Measurements from ENCODE around the gene TMEM248. TPM values are rescaled to one million over a fixed set of nuclear protein-coding genes. Genes with fewer than 3 reads are reported as not detected.
"Not testable (repeated sequence)": the region's sequence is repeated elsewhere in the genome, so short reads cannot be mapped to it uniquely, and the experiment has no call there.

The TMEM248 gene
- total RNA-seq, 1 donor from 2014 or later, result 54.0 TPM

GRCh38 chr7:66950311-66950710, 29.3 kb downstream of the TMEM248 start:
- peak; percentile 23 to 89 for DNase-seq (ENCODE audit: low read depth in 2 of 2)

GRCh38 chr7:66950763-66951162, 29.7 kb downstream of the TMEM248 start:
- DNase-seq (ENCODE audit: low read depth in 2 of 2), result peak in 1 of 2 donors; percentile 91

GRCh38 chr7:66952343-66953043, 31.5 kb downstream of the TMEM248 start:
- DNase-seq (ENCODE audit: low read depth in 2 of 2), result peak in 1 of 2 donors; percentile 72

- DNase-seq (ENCODE audit: low read depth in 2 of 2), result no peak
These were observed 32.0 kb downstream of the TMEM248 start for GRCh38 chr7:66953044-66953427.

GRCh38 chr7:66957595-66958290, 36.7 kb downstream of the TMEM248 start:
- DNase-seq (ENCODE audit: low read depth in 2 of 2), result peak in 1 of 2 donors; percentile 20

- no peak for DNase-seq (ENCODE audit: low read depth in 2 of 2)
These were observed 37.7 kb downstream of the TMEM248 start for GRCh38 chr7:66958538-66959350.

GRCh38 chr7:66960192-66960591, 39.2 kb downstream of the TMEM248 start:
- no peak for DNase-seq (ENCODE audit: low read depth in 2 of 2)

GRCh38 chr7:66961096-66961495, 40.1 kb downstream of the TMEM248 start:
- DNase-seq (ENCODE audit: low read depth in 2 of 2), result no peak

GRCh38 chr7:66964411-66964810, 43.4 kb downstream of the TMEM248 start:
- no peak for DNase-seq (ENCODE audit: low read depth in 2 of 2)

- no peak for DNase-seq (ENCODE audit: low read depth in 2 of 2)
These were observed 46.0 kb downstream of the TMEM248 start for GRCh38 chr7:66967029-66967428.

GRCh38 chr7:66969001-66969400, 48.0 kb downstream of the TMEM248 start:
- DNase-seq (ENCODE audit: low read depth in 2 of 2), result not testable (repeated sequence)

- no peak for DNase-seq (ENCODE audit: low read depth in 2 of 2)
These were observed 49.3 kb downstream of the TMEM248 start for GRCh38 chr7:66970310-66970709.

GRCh38 chr7:66974986-66975590, 54.1 kb downstream of the TMEM248 start:
- DNase-seq (ENCODE audit: low read depth in 2 of 2), result no peak

GRCh38 chr7:66978312-66978711, 57.3 kb downstream of the TMEM248 start:
- not testable (repeated sequence) for DNase-seq (ENCODE audit: low read depth in 2 of 2)

GRCh38 chr7:66979013-66979412, 58.0 kb downstream of the TMEM248 start:
- DNase-seq (ENCODE audit: low read depth in 2 of 2), result not testable (repeated sequence)

- DNase-seq (ENCODE audit: low read depth in 2 of 2), result not testable (repeated sequence)
These were observed 59.3 kb downstream of the TMEM248 start for GRCh38 chr7:66980336-66980735.

GRCh38 chr7:66989552-66989951, 68.5 kb downstream of the TMEM248 start:
- not testable (repeated sequence) for DNase-seq (ENCODE audit: low read depth in 2 of 2)

- DNase-seq (ENCODE audit: low read depth in 2 of 2), result not testable (repeated sequence)
These were observed 73.0 kb downstream of the TMEM248 start for GRCh38 chr7:66994051-66994450.

- DNase-seq (ENCODE audit: low read depth in 2 of 2), result peak; percentile 48 to 80
These were observed 73.6 kb downstream of the TMEM248 start for GRCh38 chr7:66994691-66995049.

GRCh38 chr7:66995050-66995776, 74.2 kb downstream of the TMEM248 start, which contains the start of gene SBDS:
Gene SBDS (minus strand): TSS chr7:66995586. CDS start chr7:66995417, 169 bp downstream.
- DNase-seq (ENCODE audit: low read depth in 2 of 2), result peak; percentile 99
